Measurements from ENCODE around the gene LGALS9.
"Not testable (repeated sequence)": the region's sequence is repeated elsewhere in the genome, so short reads cannot be mapped to it uniquely, and the experiment has no call there.

GRCh38 chr17:27636005-27636520, 5.1 kb downstream of the LGALS9 start:
- not testable (repeated sequence) for TF ChIP-seq CTCF, POLR2A (IDR thresholded peaks at IDR 0.05)

Measured in Peyer's patch (tissue), 4 donors.